Stimulated activated naive CD8-positive, alpha-beta T cell treated with anti-CD3 and anti-CD28 coated beads, Interleukin-15, Interleukin-2, amounts not matched to agents 100 U/mL and 50 U/mL, for 24 hours (primary cell): Measurements from ENCODE around the gene PHAX.
"Not testable (repeated sequence)": the region's sequence is repeated elsewhere in the genome, so short reads cannot be mapped to it uniquely, and the experiment has no call there.

Experiments used
- ATAC-seq: fragments of 150-1000 bp; cut with Tn5 transposase; one replicate; pipeline ENCODE4 v1.10.0; 2021
- DNase-seq: peaks from one replicate; pipeline ENCODE4 v3.0.0; 2021

The PHAX gene

DNA sequence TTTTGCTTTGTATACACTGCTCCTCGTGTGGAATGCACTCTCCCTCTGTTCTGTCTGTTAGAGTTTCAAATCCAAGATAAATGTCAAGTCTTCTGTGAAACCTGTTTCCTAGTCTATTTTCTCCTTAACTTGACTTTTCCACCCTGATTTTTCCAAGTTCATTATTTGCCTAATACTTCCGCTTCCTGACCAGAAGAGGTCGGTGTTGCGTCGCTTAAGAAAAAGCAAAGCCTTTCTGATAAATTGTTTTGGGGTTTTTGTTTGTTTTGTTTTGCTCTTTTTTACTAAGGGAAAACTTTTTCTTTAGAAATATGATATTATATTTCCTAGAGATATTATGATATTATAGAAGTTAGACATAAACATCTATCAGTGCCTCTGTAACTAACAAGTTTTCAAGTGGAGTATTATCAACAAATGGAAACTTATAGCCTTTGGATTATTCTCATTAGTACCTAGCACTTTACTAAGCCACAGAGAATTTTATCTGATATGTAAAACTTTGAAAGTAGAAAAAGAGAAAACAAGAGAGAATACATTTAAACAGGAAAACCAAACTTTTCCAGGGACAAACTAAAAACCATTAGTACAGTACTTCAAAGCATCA, 55.8 kb downstream of the PHAX start:
- ATAC-seq (no peak), DNase-seq (peak; percentile 24)

GRCh38 chr5:126658561-126658960, 57.8 kb downstream of the PHAX start:
- DNase-seq (no peak), ATAC-seq (no peak)

DNA sequence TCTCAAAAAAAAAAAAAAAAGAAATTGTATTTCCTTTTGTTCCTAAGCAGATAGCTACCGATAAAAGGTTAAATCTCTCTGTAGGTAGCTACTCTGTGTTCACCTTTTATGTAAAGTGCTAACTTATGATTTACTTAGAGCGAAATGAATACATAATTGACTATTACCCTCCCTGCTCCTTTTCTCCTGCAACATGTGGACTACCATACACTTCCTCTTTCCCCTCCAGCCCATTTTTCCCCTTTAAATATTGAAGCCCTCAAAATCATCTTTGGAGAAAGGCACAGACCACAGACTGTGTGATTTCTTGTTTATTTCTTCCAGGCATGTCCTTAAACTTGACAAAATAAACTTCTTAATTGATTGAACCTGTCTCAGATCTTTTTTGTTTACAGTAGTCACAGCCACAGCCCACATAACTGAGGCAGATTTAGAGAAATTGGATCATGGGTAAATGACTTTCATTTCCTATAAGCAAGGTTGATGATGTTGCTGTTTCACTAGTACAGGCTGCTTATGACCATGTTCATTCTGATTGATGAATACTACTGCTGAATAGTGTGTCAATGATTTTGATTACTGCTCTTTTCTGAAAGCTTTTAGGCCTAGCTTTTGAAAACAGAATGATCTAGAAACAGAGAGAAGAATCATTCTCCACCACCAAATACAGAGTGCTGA, 59.2 kb downstream of the PHAX start:
- DNase-seq: no peak
- no peak for ATAC-seq

DNA sequence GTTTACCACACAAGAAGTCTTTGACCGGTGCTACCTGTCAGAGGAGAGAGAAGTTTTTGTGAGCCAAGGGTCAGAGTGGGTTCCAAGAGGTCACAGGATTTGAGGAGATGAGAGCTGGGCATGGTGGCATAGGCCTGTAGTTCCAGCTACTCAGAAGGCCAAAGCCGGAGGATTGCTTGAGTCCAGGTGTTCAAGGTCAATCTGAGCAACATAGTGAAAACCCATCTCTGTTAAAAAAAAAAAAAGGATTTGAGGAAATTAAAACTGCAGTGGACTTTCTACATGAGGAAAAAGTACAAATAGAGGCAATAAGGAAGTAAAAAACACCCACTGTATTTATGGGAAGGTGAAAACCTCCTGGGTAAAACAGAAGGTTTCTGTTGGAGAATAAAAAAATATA, 63.8 kb downstream of the PHAX start:
- no peak for ATAC-seq
- DNase-seq: no peak

- ATAC-seq, DNase-seq: not testable (repeated sequence)
Observed at GRCh38 chr5:126670109-126670508, 69.4 kb downstream of the PHAX start.

GRCh38 chr5:126671681-126672080, 70.9 kb downstream of the PHAX start:
- not testable (repeated sequence) for ATAC-seq, DNase-seq

DNA sequence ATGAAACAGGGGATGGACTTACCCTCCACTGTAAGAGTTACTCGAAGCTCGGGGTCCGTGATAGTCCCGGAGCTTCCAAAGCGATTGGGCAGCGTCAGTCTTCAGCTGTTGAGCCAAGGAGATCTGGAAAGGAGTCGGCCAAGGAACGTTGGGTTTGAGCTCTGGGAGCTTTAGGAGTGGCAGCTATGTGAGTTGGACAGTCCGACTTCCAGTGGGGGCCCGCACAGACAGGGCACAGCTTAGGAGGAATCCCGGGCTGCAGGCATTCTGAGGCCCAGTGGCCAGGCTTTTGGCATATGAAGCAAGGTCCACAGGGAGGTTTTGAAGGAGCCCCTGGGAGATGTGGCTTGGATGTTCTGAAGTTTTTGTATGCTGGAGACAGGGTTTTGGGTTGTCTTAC, 72.7 kb downstream of the PHAX start:
- DNase-seq: no peak
- no peak for ATAC-seq

GRCh38 chr5:126674145-126674544, 73.4 kb downstream of the PHAX start:
- ATAC-seq (no peak), DNase-seq (no peak)

DNA sequence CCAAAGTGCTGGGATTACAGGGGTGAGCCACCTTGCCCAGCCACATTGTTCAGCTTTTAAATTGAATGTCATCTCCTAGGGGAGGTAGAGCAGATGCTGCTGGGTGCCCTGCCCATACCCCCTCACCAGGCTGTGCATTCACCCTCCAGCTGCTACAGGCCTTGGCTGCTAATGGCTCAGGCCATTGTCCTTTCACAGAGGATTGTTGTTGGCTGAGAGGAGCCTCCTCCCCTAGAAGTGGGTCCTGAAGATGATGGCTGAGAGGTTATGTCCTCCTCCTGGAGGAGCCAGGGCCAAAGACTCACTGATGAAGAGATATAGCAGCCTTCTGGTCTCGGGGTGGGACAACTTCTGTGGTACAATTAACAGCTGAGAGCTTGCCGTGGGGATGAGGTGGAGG, 74.6 kb downstream of the PHAX start:
- DNase-seq (no peak), ATAC-seq (no peak)

- peak; percentile 76 for ATAC-seq
- DNase-seq: peak; percentile 63
Observed at GRCh38 chr5:126676195-126676624, 75.5 kb downstream of the PHAX start.
